Measurements from ENCODE around the gene MZF1.

DNA sequence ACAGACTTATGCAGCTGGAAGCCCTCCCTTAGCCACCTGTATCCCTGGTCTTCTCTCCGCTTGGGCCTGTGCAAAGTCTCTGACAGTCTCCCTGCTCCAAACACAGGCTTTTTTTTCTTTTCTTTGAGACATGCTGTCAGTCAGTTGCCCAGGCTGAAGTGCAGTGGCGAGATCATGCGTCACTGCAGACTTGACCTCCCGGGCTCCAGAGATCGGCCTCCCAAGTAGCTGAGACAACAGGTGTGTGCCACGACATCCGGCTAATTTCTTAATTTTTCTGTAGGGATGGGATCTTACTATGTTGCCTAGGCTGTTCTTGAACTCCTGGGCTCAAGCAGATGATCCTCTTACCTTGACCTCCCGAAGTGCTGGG is 1.6 kb downstream of the MZF1 start:
- TF ChIP-seq, protein P1, sequence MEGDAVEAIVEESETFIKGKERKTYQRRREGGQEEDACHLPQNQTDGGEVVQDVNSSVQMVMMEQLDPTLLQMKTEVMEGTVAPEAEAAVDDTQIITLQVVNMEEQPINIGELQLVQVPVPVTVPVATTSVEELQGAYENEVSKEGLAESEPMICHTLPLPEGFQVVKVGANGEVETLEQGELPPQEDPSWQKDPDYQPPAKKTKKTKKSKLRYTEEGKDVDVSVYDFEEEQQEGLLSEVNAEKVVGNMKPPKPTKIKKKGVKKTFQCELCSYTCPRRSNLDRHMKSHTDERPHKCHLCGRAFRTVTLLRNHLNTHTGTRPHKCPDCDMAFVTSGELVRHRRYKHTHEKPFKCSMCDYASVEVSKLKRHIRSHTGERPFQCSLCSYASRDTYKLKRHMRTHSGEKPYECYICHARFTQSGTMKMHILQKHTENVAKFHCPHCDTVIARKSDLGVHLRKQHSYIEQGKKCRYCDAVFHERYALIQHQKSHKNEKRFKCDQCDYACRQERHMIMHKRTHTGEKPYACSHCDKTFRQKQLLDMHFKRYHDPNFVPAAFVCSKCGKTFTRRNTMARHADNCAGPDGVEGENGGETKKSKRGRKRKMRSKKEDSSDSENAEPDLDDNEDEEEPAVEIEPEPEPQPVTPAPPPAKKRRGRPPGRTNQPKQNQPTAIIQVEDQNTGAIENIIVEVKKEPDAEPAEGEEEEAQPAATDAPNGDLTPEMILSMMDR (IDR thresholded peaks at IDR 0.05; ENCODE audit: extremely low read depth in 1 of 2, insufficient read depth in 1 of 2, low read depth in 1 of 2, low read length in 2 of 2): no peak
- TF ChIP-seq JUN (IDR thresholded peaks at IDR 0.05; ENCODE audit: borderline replicate concordance, insufficient read depth, insufficient read length, low read depth) (no peak), FOS (IDR thresholded peaks at IDR 0.05; ENCODE audit: borderline replicate concordance, insufficient read depth, low read length) (no peak), POLR2A (IDR thresholded peaks at IDR 0.05; ENCODE audit: low read depth, low read length) (no peak), EZH2 (IDR thresholded peaks at IDR 0.05; ENCODE audit: borderline replicate concordance, low read depth, low read length, severe bottlenecking) (no peak), POLR2AphosphoS5 (IDR thresholded peaks at IDR 0.05; ENCODE audit: insufficient read depth, low read depth, low read length) (no peak), MYC (IDR thresholded peaks at IDR 0.05; ENCODE audit: low read depth, low read length) (no peak), GATA2 (IDR thresholded peaks at IDR 0.05; ENCODE audit: insufficient read depth, insufficient read length, low read depth, low read length) (no peak)
- TF ChIP-seq, protein P2, sequence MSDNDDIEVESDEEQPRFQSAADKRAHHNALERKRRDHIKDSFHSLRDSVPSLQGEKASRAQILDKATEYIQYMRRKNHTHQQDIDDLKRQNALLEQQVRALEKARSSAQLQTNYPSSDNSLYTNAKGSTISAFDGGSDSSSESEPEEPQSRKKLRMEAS (IDR thresholded peaks at IDR 0.05; ENCODE audit: insufficient read depth, insufficient read length): no peak
